Upper lobe of right lung (tissue), 1 donor: Measurements from ENCODE around the gene MIA. TPM values are rescaled to one million over a fixed set of nuclear protein-coding genes. Genes with fewer than 3 reads are reported as not detected.
"Not testable (repeated sequence)": the region's sequence is repeated elsewhere in the genome, so short reads cannot be mapped to it uniquely, and the experiment has no call there.

Source experiments
- ATAC-seq: fragments of 200-7000 bp; cut with Tn5 transposase; one replicate; pipeline ENCODE4 v1.9.1; 2020; ENCODE audit warnings: mild to moderate bottlenecking, moderate library complexity
- DNase-seq: peaks from one replicate; pipeline ENCODE4 v3.0.0-alpha.2; 2020
- H3K27ac ChIP-seq: fragments of 200-600 bp; one replicate; pipeline ENCODE4 v1.8.0; 2022
- H3K27me3 ChIP-seq: fragments of 200-600 bp; one replicate; pipeline ENCODE4 v1.8.0; 2022; ENCODE audit warnings: mild to moderate bottlenecking
- H3K36me3 ChIP-seq: fragments of 200-600 bp; one replicate; pipeline ENCODE4 v1.8.0; 2022
- H3K4me1 ChIP-seq: fragments of 200-600 bp; one replicate; pipeline ENCODE4 v1.8.0; 2022
- H3K4me3 ChIP-seq: fragments of 200-600 bp; one replicate; pipeline ENCODE4 v1.8.0; 2022; ENCODE audit warnings: mild to moderate bottlenecking
- H3K9me3 ChIP-seq: fragments of 200-600 bp; one replicate; pipeline ENCODE4 v1.8.0; 2022
- intact Hi-C: fragments of 100-400 bp; cut with DNase I; formaldehyde crosslinking; loops from one replicate; pipeline ENCODE4 v1.11.0; 2022
- total RNA-seq: library from RNA; stranded (reverse); fragmentation: NEBNext Ultra II Directional; extraction: Animal tissue kit (Norgen Biotek cat#: 25700); gene quantifications from one replicate; pipeline ENCODE4 v1.2.1, GENCODE V29; 2021
- TF ChIP-seq, protein P1 (sequence below): fragments of 200-600 bp; IDR thresholded peaks from one replicate; pipeline ENCODE4 v1.8.0; 2022; ENCODE audit warnings: antibody characterized with exemption
- donor health status: DM: no; HTN: yes; CAD: no; lungs with severe emphysema.

The MIA gene
- total RNA-seq, 1 donor from 2014 or later, result not detected

DNA sequence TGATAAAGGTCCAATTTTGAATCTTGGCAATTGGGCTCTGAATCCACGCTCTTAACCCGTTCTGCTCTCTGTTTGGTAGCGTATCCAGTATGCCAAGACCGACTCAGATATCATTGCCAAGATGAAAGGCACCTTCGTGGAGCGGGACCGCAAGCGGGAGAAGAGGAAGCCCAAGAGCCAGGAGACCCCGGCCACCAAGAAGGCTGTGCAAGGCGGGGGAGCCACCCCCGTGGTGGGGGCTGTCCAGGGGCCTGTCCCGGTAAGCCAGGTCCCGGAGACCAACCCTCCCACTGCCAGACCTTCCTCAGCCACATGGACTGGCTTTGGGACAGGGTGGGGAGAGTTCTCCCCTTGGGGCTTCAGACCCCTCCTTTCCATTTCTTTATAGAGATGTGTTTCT lies 16.0 kb upstream of the MIA start:
- H3K27ac ChIP-seq, result no peak overlapping the region
- H3K4me1 ChIP-seq, result peaks cover 24% of the 10 kb centered on the region
- intact Hi-C loops, result no loop called here
- no peaks in the 10 kb centered on the region for H3K27me3 ChIP-seq
- no peak overlapping the region for H3K4me3 ChIP-seq
- no peaks in the 10 kb centered on the region for H3K9me3 ChIP-seq
- TF ChIP-seq, protein P1, sequence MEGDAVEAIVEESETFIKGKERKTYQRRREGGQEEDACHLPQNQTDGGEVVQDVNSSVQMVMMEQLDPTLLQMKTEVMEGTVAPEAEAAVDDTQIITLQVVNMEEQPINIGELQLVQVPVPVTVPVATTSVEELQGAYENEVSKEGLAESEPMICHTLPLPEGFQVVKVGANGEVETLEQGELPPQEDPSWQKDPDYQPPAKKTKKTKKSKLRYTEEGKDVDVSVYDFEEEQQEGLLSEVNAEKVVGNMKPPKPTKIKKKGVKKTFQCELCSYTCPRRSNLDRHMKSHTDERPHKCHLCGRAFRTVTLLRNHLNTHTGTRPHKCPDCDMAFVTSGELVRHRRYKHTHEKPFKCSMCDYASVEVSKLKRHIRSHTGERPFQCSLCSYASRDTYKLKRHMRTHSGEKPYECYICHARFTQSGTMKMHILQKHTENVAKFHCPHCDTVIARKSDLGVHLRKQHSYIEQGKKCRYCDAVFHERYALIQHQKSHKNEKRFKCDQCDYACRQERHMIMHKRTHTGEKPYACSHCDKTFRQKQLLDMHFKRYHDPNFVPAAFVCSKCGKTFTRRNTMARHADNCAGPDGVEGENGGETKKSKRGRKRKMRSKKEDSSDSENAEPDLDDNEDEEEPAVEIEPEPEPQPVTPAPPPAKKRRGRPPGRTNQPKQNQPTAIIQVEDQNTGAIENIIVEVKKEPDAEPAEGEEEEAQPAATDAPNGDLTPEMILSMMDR, result no peak
- ATAC-seq, result no peak
- no peak for DNase-seq
- H3K36me3 ChIP-seq, result peaks cover 92% of the 10 kb centered on the region

DNA sequence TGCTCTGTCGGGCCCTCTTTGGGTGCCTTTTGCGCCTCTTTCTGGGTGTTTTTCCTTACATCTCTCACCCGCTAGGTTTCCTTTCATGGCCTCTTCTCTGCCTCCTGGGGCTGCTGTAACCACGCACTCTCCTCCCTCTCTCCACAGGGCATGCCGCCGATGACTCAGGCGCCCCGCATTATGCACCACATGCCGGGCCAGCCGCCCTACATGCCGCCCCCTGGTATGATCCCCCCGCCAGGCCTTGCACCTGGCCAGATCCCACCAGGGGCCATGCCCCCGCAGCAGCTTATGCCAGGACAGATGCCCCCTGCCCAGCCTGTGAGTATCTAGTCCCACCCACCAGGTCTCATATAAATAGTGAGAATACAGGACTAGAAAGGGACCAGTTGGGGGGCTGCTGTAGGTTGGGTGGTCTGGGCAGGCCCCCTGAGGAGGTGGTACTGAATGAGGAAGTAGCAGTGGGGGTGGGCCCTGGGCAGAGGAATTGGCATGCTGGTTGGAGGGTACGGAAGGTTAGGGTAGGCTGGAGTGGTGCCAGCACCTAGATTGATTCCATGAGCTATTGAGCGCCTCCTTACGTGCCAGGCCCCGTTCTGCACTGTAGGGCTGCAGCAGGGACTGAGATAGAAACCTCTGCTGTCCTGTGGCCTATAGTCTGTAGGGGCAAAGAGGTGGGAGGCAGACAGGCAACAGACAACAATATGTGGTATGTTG lies 12.4 kb upstream of the MIA start:
- Histone ChIP-seq H3K36me3 (peaks cover 93% of the 10 kb centered on the region), H3K27me3 (no peaks in the 10 kb centered on the region), H3K4me3 (no peak overlapping the region), H3K4me1 (no peaks in the 10 kb centered on the region), H3K27ac (no peak overlapping the region), H3K9me3 (no peaks in the 10 kb centered on the region)
- ATAC-seq, result no peak
- no peak for DNase-seq
- TF ChIP-seq, protein P1, result no peak
- intact Hi-C loops, result no loop called here

DNA sequence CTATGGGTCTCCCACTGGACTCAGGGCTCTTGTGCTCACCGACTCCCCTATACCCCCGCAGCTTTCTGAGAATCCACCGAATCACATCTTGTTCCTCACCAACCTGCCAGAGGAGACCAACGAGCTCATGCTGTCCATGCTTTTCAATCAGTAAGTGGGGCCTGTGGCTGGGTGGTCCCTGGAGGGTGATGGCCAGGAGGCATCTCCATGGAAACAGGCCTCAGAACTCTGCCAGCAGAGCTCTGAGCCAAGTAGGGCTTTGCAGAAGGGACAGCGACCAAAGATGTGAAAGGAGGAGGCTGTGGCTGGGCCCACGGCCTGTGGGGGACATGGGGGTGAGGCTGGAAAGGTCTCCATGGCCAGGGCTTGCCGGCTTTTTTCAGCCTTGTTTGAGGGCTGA lies 11.8 kb upstream of the MIA start:
- H3K4me3 ChIP-seq, result no peak overlapping the region
- DNase-seq (no peak), ATAC-seq (no peak)
- TF ChIP-seq, protein P1, result no peak
- H3K27me3 ChIP-seq, result no peaks in the 10 kb centered on the region
- H3K9me3 ChIP-seq, result no peaks in the 10 kb centered on the region
- H3K4me1 ChIP-seq, result no peaks in the 10 kb centered on the region
- intact Hi-C loops, result no loop called here
- H3K36me3 ChIP-seq, result peaks cover 87% of the 10 kb centered on the region
- H3K27ac ChIP-seq, result no peak overlapping the region

DNA sequence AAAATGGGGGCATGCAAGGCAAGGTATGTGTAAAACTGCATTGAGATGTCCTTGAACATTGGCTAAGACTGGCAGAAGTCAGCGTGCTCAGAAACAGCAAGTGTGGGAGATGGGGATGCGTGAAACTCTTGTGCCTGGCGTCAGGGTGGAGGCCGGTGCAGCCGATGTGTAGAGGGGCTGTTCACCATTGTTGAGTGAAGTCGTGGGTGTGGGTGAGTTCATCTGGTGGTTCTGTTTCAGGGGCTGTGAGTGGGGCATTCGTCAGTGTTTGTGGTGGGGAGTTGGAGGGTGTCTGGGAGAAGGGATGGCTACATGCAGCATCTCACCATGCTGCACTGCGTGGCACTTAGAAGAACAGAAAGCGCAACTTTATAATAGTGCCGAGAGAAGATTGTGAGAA lies 11.4 kb upstream of the MIA start:
- ATAC-seq, result no peak
- H3K4me3 ChIP-seq, result no peak overlapping the region
- no peaks in the 10 kb centered on the region for H3K9me3 ChIP-seq
- DNase-seq, result no peak
- TF ChIP-seq, protein P1, result no peak
- H3K27me3 ChIP-seq, result no peaks in the 10 kb centered on the region
- H3K36me3 ChIP-seq, result peaks cover 82% of the 10 kb centered on the region
- intact Hi-C loops, result no loop called here
- no peaks in the 10 kb centered on the region for H3K4me1 ChIP-seq
- no peak overlapping the region for H3K27ac ChIP-seq

DNA sequence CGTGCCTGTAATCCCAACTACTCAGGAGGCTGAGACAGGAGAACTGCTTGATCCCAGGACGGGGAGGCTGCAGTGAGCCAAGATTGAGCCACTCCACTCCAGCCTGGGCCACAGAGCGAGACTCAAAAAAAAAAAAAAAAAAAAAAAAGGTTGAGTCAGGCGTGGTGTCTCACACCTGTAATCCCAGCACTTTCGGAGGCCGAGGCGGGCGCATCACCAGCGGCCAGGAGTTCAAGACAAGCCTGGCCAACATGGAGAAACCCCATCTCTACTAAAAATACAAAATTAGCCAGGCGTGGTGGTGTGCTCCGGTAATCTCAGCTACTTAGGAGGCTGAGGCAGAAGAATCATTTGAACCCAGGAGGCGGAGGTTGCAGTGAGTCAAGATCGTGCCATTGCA lies 8.9 kb upstream of the MIA start:
- H3K4me1 ChIP-seq, DNase-seq, H3K27ac ChIP-seq, H3K9me3 ChIP-seq, ATAC-seq, intact Hi-C loops, H3K27me3 ChIP-seq, H3K4me3 ChIP-seq: not testable (repeated sequence)
- H3K36me3 ChIP-seq, result peaks cover 58% of the 10 kb centered on the region

DNA sequence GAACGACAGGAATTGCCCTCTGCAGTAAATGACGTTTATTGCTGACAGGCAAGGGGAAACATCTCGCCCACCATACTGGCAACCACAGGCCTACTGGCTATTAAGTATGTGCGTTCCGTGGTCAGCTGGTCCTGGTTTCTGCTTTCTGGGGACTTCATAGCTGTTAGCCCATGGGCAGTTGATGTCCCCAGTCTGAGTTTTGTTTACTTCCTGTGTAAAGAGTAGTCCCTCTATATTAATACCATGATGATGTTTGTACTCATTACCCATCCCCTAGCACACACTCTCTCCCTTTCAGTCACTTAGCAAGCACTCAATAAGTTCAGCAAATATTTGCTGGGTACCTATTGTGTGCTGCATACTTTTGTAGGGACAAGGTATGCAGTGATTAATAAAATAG lies 6.5 kb upstream of the MIA start:
- Histone ChIP-seq H3K36me3 (peaks cover 33% of the 10 kb centered on the region), H3K27me3 (no peaks in the 10 kb centered on the region), H3K9me3 (no peaks in the 10 kb centered on the region), H3K27ac (no peak overlapping the region), H3K4me1 (no peaks in the 10 kb centered on the region), H3K4me3 (no peak overlapping the region)
- DNase-seq, result no peak
- ATAC-seq, result peak; percentile 82
- TF ChIP-seq, protein P1, result no peak
- intact Hi-C loops, result no loop called here

DNA sequence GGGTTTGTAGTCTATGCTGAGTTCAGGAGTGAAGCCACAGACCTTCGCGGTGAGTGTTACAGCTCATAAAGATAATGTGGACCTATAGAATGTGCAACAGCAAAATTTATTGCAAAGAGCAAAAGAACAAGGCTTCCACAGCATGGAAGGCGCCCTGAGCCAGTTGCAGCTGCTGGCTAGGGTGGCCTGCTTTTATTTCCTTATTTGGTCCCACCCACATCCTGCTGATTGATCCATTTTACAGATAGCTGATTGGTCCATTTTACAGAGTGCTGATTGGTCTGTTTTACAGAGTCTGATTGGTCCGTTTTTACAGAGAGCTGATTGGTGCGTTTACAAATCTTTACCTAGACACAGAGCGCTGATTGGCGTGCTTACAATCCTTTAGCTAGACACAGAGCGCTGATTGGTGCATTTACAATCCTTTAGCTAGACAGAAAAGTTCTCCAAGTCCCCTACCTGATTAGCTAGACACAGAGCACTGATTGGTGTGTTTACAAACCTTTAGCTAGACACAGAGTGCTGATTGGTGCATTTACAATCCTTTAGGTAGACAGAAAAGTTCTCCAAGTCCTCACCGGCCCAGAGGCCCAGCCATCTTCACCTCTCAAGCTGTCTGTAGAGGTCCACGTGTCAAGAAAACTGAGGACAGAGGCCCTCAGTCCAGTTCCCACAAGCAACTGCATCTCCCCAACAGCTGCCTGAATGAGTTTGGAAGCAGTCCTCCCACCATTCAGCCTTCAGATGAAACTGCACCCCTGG lies 4.0 kb upstream of the MIA start:
- H3K9me3 ChIP-seq, H3K4me1 ChIP-seq, H3K27me3 ChIP-seq, ATAC-seq, DNase-seq, intact Hi-C loops, H3K4me3 ChIP-seq, H3K27ac ChIP-seq, H3K36me3 ChIP-seq: not testable (repeated sequence)
